K562 (cell line): ENCODE data around the gene RELA. TPM values are rescaled to one million over a fixed set of nuclear protein-coding genes. Genes with fewer than 3 reads are reported as not detected.

Experiments used
- BACH1 ChIP-seq: fragments of 200-800 bp; sonication (Bioruptor generic); IDR thresholded peaks from 2 replicates; pipeline ENCODE4 v1.6.1; 2016; ENCODE audit warnings: missing genetic modification characterization, missing compliant biosample characterization
- CBX3 ChIP-seq, 2 experiments: IDR thresholded peaks; 1 replicate in 1 of 2; 2 replicates in 1 of 2; pipeline ENCODE4 v1.6.1; 2012; ENCODE audit warnings: inconsistent platforms in 2 of 2, low read length in 2 of 2, borderline replicate concordance in 1 of 2, control low read depth in 1 of 2
- ELF1 ChIP-seq: fragments of 200-800 bp; sonication (Bioruptor generic); IDR thresholded peaks from 2 replicates; pipeline ENCODE4 v1.6.1; 2016; ENCODE audit warnings: missing genetic modification characterization, missing compliant biosample characterization
- ESRRA ChIP-seq: fragments of 450-650 bp; IDR thresholded peaks from 2 replicates; pipeline ENCODE4 v1.6.1; 2014; ENCODE audit warnings: low read depth, mild to moderate bottlenecking, moderate library complexity, borderline replicate concordance
- JUND ChIP-seq, 2 experiments: IDR thresholded peaks; 2 replicates in 1 of 2; 3 replicates in 1 of 2; pipeline ENCODE4 v1.6.1; 2011; ENCODE audit warnings: borderline replicate concordance in 2 of 2, low read depth in 2 of 2, low read length in 2 of 2, improper control_type of control experiment in 1 of 2, missing biosample characterization in 1 of 2, missing genetic modification characterization in 1 of 2, missing genetic modification reagents in 1 of 2
- MBD2 ChIP-seq: sonication (generic); IDR thresholded peaks from 2 replicates; pipeline ENCODE4 v1.6.1; 2016; ENCODE audit warnings: low read depth, borderline replicate concordance
- NCOR1 ChIP-seq: fragments of 450-650 bp; IDR thresholded peaks from 2 replicates; pipeline ENCODE4 v1.6.1; 2016; ENCODE audit warnings: mild to moderate bottlenecking, moderate library complexity
- NFIX ChIP-seq: fragments of 250-450 bp; sonication (Bioruptor Pico); IDR thresholded peaks from 2 replicates; pipeline ENCODE4 v1.4.0; 2020; ENCODE audit warnings: low read depth, mild to moderate bottlenecking, moderate library complexity
- NR1H2 ChIP-seq: sonication (generic); formaldehyde crosslinking; IDR thresholded peaks from 2 replicates; pipeline ENCODE4 v1.4.0; 2020; ENCODE audit warnings: mild to moderate bottlenecking, missing genetic modification reagents
- RB1 ChIP-seq: fragments of 450-650 bp; IDR thresholded peaks from 2 replicates; pipeline ENCODE4 v1.6.1; 2017; ENCODE audit warnings: low read depth, mild to moderate bottlenecking
- RBM15 ChIP-seq: fragments of 200-400 bp; formaldehyde crosslinking; IDR thresholded peaks from 2 replicates; pipeline ENCODE4 v1.6.1; 2018; ENCODE audit warnings: mild to moderate bottlenecking, low read length, moderate library complexity; ENCODE audit not compliant: insufficient read depth
- RBM34 ChIP-seq: fragments of 200-400 bp; formaldehyde crosslinking; IDR thresholded peaks from 2 replicates; pipeline ENCODE4 v1.6.1; 2018; ENCODE audit warnings: low read length, borderline replicate concordance; ENCODE audit not compliant: insufficient read depth
- RUNX1 ChIP-seq: sonication (generic); IDR thresholded peaks from 2 replicates; pipeline ENCODE4 v1.6.1; 2016; ENCODE audit warnings: antibody characterized with exemption, low read depth
- SIN3A ChIP-seq, 2 experiments: fragments of 150-350 bp in 1 of 2; IDR thresholded peaks; 2 replicates each; pipeline ENCODE4 v1.6.1; 2011 to 2016; ENCODE audit warnings: borderline replicate concordance in 2 of 2, low read depth in 2 of 2, low read length in 2 of 2, mild to moderate bottlenecking in 2 of 2, moderate library complexity in 2 of 2; ENCODE audit not compliant: control insufficient read depth in 1 of 2
- SMARCA5 ChIP-seq: fragments of 450-650 bp; IDR thresholded peaks from 2 replicates; pipeline ENCODE4 v1.6.1; 2016
- SP1 ChIP-seq: sonication (generic); formaldehyde crosslinking; IDR thresholded peaks from 2 replicates; pipeline ENCODE4 v1.8.1; 2022; ENCODE audit warnings: mild to moderate bottlenecking, missing genetic modification reagents
- TRIM24 ChIP-seq, 2 experiments: fragments of 450-650 bp; IDR thresholded peaks; 2 replicates each; pipeline ENCODE4 v1.6.1; 2016
- ZNF263 ChIP-seq: sonication (generic); formaldehyde crosslinking; IDR thresholded peaks from 2 replicates; pipeline ENCODE4 v1.8.0; 2022; ENCODE audit warnings: mild to moderate bottlenecking, missing genetic modification reagents, borderline replicate concordance
- ZNF583 ChIP-seq: fragments of 250-450 bp; sonication (Bioruptor Pico); IDR thresholded peaks from 2 replicates; pipeline ENCODE4 v1.4.0; 2020
- ZNF780A ChIP-seq: fragments of 250-450 bp; sonication (Bioruptor Pico); IDR thresholded peaks from 2 replicates; pipeline ENCODE4 v1.5.0; 2021; ENCODE audit warnings: mild to moderate bottlenecking
- polyA plus RNA-seq, 8 experiments: library from polyadenylated mRNA; depleted of rRNA in 4 of 8; stranded (reverse) in 5 of 8; unstranded in 3 of 8; fragments of >200 nt; fragmentation: Nextera tagmentation in 2 of 8; fragmentation: Illumina TruSeq in 1 of 8; extraction: Ambion mirVana in 2 of 8; extraction: Trizol in 1 of 8; gene quantifications; 2 replicates each; pipeline versions ENCODE4 v1.2.1 to v1.2.3, GENCODE V29; 2011 to 2014; ENCODE audit warnings: inconsistent platforms in 1 of 8, missing spikeins in 1 of 8
- total RNA-seq, 7 experiments: library from RNA; depleted of rRNA in 6 of 7; stranded (reverse); fragments of >200 nt in 6 of 7; fragmentation: Illumina TruSeq in 2 of 7; extraction: Trizol in 2 of 7; gene quantifications; 2 replicates each; pipeline versions ENCODE4 v1.2.1 to v1.2.3, GENCODE V29; 2011 to 2021; ENCODE audit warnings: low replicate concordance in 1 of 7
- TF ChIP-seq, protein P1 (sequence below): sonication (generic); formaldehyde crosslinking; IDR thresholded peaks from 2 replicates; pipeline ENCODE4 v1.8.0; 2023; ENCODE audit warnings: mild to moderate bottlenecking, missing genetic modification reagents
- TF ChIP-seq, protein P2 (sequence below): fragments of 250-450 bp; sonication (Bioruptor Pico); IDR thresholded peaks from 2 replicates; pipeline ENCODE4 v1.8.0; 2021; ENCODE audit warnings: moderate library complexity, mild to moderate bottlenecking, inconsistent platforms
- TF ChIP-seq, protein P3 (sequence below): fragments of 450-650 bp; IDR thresholded peaks from 2 replicates; pipeline ENCODE4 v1.6.1; 2017; ENCODE audit warnings: mild to moderate bottlenecking, moderate library complexity
- TF ChIP-seq, protein P4 (sequence below): fragments of 250-450 bp; sonication (Bioruptor Pico); IDR thresholded peaks from 2 replicates; pipeline ENCODE4 v1.8.0; 2022; ENCODE audit warnings: inconsistent platforms

RELA gene
- total and polyA plus RNA-seq, 9 of the 15 experiments (the other 6 are each of a cell fraction or from before 2014, with no cell fraction given): 6.0 to 67.4 (median 20.6) TPM

DNA sequence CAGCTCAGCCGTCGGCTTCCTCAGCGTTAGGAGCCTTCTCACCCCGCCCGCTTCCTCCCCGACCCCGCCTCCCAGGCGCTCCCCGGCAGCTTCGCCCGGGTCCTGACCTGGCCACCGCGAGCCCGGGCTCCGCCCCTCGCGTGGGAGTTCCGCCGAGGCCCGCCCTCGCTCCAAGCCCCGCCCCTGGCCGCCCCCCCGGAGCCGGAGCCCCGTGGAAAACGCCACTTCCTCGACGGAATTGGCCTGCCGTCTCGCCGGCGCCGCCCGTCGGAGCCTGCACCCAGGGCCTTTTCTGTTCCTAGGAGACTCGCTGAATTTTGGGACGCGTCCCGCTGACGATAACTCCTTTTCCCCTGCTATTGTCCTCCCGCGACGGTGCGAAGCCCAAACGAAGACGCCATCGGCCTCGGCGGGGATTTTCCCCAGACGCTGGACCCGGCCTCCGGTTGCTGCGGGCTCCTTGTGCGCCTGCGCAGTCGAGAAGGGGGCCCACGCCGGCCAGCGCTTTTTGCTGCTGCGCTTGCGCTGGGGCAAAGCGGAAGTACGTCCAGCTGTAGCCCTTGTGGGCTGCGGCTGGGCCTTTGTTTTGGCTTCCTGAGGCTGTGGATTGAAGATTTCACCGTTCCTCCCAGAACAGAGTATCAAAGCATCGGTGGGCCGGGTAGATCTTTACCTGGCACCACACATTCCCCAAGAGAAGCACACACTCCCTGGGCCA lies 10.0 kb downstream of the RELA start (continued):
- TF ChIP-seq, protein P1, sequence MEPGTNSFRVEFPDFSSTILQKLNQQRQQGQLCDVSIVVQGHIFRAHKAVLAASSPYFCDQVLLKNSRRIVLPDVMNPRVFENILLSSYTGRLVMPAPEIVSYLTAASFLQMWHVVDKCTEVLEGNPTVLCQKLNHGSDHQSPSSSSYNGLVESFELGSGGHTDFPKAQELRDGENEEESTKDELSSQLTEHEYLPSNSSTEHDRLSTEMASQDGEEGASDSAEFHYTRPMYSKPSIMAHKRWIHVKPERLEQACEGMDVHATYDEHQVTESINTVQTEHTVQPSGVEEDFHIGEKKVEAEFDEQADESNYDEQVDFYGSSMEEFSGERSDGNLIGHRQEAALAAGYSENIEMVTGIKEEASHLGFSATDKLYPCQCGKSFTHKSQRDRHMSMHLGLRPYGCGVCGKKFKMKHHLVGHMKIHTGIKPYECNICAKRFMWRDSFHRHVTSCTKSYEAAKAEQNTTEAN (CRISPR knock-in tag): peak; percentile 77; the same call in 1 of the 2 replicates
- peak; percentile 79 for TF ChIP-seq ELF1 (tag)
- no peak for TF ChIP-seq BACH1 (tag)
- peak in 1 of 2 experiments; percentile 94; a peak in 2 of 4 replicates for TF ChIP-seq TRIM24 (IDR thresholded peaks at IDR 0.05)
- TF ChIP-seq, protein P2, sequence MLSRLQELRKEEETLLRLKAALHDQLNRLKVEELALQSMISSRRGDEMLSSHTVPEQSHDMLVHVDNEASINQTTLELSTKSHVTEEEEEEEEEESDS (CRISPR knock-in tag): no peak
- TF ChIP-seq ZNF263: no peak; the same call in 1 of the 2 replicates
- TF ChIP-seq, protein P3, sequence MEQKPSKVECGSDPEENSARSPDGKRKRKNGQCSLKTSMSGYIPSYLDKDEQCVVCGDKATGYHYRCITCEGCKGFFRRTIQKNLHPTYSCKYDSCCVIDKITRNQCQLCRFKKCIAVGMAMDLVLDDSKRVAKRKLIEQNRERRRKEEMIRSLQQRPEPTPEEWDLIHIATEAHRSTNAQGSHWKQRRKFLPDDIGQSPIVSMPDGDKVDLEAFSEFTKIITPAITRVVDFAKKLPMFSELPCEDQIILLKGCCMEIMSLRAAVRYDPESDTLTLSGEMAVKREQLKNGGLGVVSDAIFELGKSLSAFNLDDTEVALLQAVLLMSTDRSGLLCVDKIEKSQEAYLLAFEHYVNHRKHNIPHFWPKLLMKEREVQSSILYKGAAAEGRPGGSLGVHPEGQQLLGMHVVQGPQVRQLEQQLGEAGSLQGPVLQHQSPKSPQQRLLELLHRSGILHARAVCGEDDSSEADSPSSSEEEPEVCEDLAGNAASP: no peak
- TF ChIP-seq ZNF583: no peak
- peak; percentile 9; the same call in 1 of the 2 replicates for TF ChIP-seq JUND (IDR thresholded peaks at IDR 0.05; ENCODE audit: borderline replicate concordance, low read depth, low read length)
- TF ChIP-seq JUND (tag; IDR thresholded peaks at IDR 0.05; ENCODE audit: borderline replicate concordance, low read depth, low read length): no peak
- TF ChIP-seq ESRRA: peak; percentile 56; the same call in 1 of the 2 replicates
- 0 out of 2 replicates have a peak, but pooled peaks have one; percentile 46 for TF ChIP-seq SMARCA5
- TF ChIP-seq RUNX1: no peak
- TF ChIP-seq RBM34: no peak
- TF ChIP-seq NR1H2 (CRISPR knock-in tag): no peak
- TF ChIP-seq SIN3A (IDR thresholded peaks at IDR 0.05; ENCODE audit: borderline replicate concordance in 2 of 2, control insufficient read depth in 1 of 2, low read depth in 2 of 2, low read length in 2 of 2): peak in 1 of 2 experiments; percentile 74; a peak in 2 of 4 replicates
- peak; percentile 42; the same call in 1 of the 2 replicates for TF ChIP-seq MBD2
- 0 out of 3 replicates have a peak, but pooled peaks of 1 of the 2 experiments have one; percentile 39 for TF ChIP-seq CBX3 (IDR thresholded peaks at IDR 0.05; ENCODE audit: borderline replicate concordance in 1 of 2, low read length in 2 of 2)
- TF ChIP-seq, protein P4, sequence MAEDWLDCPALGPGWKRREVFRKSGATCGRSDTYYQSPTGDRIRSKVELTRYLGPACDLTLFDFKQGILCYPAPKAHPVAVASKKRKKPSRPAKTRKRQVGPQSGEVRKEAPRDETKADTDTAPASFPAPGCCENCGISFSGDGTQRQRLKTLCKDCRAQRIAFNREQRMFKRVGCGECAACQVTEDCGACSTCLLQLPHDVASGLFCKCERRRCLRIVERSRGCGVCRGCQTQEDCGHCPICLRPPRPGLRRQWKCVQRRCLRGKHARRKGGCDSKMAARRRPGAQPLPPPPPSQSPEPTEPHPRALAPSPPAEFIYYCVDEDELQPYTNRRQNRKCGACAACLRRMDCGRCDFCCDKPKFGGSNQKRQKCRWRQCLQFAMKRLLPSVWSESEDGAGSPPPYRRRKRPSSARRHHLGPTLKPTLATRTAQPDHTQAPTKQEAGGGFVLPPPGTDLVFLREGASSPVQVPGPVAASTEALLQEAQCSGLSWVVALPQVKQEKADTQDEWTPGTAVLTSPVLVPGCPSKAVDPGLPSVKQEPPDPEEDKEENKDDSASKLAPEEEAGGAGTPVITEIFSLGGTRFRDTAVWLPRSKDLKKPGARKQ (CRISPR knock-in tag): no peak
- peak; percentile 86 for TF ChIP-seq SP1
- peak; percentile 44; the same call in 1 of the 2 replicates for TF ChIP-seq RB1
- peak; percentile 64; the same call in 1 of the 2 replicates for TF ChIP-seq ZNF780A (CRISPR knock-in tag)
- TF ChIP-seq RBM15: no peak
- TF ChIP-seq NFIX (CRISPR knock-in tag): no peak
- peak; percentile 68 for TF ChIP-seq NCOR1
